HFF-Myc (cell line): Measurements from ENCODE around the gene MT3.

Source experiments
- DNase-seq: peaks from one replicate; pipeline ENCODE4 v3.0.0-alpha.2; 2011; ENCODE audit warnings: low read depth; ENCODE audit errors: extremely low read depth
- H3K4me3 ChIP-seq: replicated peaks from 2 replicates; pipeline ENCODE4 v1.5.1; 2011; ENCODE audit warnings: low read depth, mild to moderate bottlenecking, control low read depth, low read length
- CTCF ChIP-seq: IDR thresholded peaks from 2 replicates; pipeline ENCODE4 v1.5.1; 2012; ENCODE audit warnings: mild to moderate bottlenecking, low read depth, low read length, control low read depth; ENCODE audit errors: missing control alignments

Gene MT3

DNA sequence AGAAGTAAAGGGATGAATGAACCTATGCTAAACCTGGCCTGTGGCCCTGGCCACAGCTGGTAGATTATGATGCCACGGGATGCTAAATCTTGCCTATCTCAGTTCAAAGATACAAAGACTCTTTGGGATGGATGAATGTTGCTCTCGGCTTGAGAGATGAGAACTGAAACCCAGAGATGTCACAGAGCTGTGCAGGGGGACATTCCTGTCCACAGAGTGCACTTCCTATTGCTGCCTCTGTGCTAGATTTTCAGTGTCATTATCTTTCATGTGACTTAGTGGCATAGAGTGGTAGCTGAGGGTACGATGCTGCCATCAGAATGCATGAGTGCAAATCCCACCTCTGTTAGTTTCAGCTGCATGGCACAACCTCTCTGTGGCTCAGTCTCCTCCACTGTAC lies 40.8 kb downstream of the MT3 start:
- DNase-seq, result no peak
- TF ChIP-seq CTCF, result no peak
- no peak overlapping the region for H3K4me3 ChIP-seq

GRCh38 chr16:56631197-56631596 lies 41.9 kb downstream of the MT3 start:
- no peak for TF ChIP-seq CTCF
- DNase-seq, result no peak
- H3K4me3 ChIP-seq, result no peak overlapping the region

DNA sequence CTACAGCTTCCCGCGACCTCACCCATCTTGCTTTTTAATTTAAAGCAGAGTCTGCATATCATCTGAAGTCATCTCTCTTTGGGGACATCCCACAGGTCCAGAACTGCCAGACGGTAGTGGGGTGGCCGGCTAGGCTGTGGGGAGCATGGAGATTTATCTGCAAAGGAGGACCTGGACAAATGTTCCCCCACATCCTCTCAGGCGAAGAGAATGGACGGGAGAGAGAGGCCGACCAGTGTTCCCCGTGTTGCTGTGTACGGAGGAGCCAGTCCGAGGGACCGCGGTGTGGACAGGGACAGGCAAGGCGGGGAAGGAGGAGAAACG lies 42.5 kb downstream of the MT3 start:
- TF ChIP-seq CTCF, result no peak
- H3K4me3 ChIP-seq, result peak overlapping the region; percentile 33; the same call in 1 of the 2 replicates
- DNase-seq, result no peak

DNA sequence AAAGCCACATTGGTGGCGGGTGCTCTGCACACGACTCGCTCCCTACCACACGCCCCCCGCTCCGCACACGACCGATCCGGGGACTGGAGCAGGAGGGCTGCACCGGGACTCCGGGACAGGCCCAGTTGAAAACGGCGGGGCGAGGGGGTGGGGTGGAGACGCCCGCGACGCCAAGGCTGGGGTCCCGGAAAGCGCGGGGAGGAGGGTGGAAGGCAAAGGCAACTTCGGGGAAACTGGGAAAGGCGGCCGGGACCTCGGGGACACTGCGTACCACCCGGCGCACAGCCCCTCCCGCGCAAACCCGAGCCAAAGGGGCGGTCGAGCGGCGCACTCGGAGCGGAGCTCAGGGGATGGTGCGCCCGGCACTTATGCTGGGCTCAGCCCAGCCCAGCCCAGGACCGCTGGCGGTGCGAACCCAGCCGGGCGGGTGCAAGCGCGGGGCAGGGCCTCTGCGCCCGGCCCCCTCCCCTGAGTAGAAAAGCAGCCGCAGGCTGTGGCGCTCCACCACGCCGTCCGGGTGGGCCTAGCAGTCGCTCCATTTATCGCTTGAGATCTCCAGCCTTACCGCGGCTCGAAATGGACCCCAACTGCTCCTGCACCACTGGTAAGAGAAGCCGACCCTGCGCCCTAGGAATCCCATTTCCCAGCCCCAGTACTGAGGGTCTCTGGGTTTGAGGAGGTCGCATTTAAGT lies 43.0 kb downstream of the MT3 start, which contains the start of gene MT1M:
Gene MT1M, plus strand, starts transcription at position 504 of the 692 bp plus-strand sequence. Its CDS starts 73 bp downstream, at position 577.
- H3K4me3 ChIP-seq, result peak within 1 kb of the TSS; percentile 33
- no peak for DNase-seq
- TF ChIP-seq CTCF, result no peak

GRCh38 chr16:56632848-56633365 lies 43.6 kb downstream of the MT3 start:
- H3K4me3 ChIP-seq, result peak overlapping the region; percentile 33
- DNase-seq, result no peak

DNA sequence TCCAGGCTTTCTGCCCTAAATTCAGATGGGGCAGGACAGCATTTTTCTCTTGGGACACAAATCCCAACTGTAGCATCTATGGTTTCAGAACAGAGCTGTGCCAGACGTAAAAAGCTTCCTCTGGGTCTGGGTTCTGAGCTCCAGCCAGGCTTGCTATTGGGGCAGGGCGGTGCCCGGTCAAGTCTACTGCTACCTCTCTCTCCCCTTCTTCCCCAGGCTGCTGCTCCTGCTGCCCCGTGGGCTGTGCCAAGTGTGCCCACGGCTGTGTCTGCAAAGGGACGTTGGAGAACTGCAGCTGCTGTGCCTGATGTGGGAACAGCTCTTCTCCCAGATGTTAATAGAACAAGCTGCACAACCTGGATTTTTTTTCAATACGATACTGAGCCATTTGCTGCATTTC lies 44.2 kb downstream of the MT3 start:
- no peak for TF ChIP-seq CTCF
- no peak overlapping the region for H3K4me3 ChIP-seq
- DNase-seq, result no peak

More at GRCh38 chr16:56632848-56633365, 43.6 kb downstream of the MT3 start:
- no peak for TF ChIP-seq CTCF
